ENCODE results near the gene BIRC5.
A peak's percentile ranks its signal among the peaks of the same experiment; 100 is the strongest.

The BIRC5 gene

DNA sequence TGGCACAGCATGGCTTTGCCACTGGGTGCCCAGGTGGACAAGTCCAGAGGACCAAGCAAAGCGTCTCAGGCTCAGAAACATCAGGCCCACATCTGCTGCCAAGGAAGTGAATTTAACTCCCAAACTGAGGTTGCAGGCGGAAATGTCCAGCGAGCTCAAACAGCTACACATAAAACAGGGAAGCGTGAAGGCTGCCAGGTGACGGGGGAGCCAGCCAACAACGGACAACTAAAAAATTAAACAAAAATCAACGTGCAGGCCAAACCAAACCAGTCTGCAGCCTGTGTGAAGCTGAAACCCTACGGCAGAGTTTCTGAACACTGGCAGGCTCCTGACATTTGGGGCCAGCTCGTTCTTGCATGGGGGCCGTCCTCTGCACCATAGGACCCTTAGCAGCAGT lies 29.7 kb upstream of the BIRC5 start:
- DNase-seq: no peak

DNA sequence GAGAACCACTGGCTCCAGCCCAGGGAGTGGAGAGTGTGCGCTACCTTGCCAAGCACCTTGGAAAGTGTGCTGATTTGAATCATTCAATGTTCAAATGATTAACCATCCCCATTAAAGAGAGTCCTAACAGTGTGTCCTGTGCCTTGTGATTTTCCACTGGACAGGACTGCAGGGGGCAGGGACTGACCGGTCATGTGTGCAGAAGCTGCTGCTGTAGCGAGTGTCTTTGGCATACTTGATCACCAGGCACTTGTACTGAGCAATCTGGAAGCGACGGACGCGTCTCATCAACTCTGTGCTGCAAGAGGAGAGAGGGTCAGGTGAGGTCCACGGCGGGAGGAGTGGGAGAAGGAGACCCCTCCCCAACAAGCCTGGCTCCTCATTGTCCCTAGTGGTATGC lies 29.2 kb upstream of the BIRC5 start:
- DNase-seq: no peak

DNA sequence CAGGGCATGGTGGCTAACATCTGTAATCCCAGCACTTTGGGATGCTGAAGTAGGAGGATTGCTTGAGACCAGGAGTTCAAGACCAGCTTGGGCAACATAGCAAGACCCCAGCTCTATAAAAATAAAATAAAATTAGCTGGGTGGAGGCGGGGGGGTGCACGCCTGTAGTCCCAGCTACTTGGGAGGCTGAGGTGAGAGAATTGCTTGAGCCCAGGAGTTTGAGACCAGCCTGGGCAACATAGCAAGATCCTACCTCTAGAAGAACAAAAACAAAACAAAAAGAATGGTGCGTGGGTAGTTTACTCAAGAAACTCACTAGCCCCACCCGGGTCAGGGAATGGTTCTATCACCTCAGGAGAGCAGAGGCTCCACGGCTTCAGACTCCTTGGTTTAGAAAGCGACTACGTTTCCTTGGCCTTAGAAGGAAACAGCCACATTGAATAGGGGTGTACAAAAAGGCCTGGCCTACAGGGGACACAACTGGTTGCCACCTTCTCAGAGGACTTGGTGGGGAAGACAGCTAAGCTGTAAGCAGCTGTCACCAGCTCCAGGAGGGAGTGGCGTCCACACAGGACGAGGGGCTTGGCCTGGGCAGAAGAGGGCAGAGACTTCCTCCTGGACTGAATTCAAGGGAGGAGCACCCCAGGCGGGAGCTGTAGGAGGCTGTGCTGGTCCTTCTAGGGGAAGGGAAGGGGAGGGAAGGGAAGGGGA lies 27.9 kb upstream of the BIRC5 start:
- DNase-seq: peak; percentile 69

DNA sequence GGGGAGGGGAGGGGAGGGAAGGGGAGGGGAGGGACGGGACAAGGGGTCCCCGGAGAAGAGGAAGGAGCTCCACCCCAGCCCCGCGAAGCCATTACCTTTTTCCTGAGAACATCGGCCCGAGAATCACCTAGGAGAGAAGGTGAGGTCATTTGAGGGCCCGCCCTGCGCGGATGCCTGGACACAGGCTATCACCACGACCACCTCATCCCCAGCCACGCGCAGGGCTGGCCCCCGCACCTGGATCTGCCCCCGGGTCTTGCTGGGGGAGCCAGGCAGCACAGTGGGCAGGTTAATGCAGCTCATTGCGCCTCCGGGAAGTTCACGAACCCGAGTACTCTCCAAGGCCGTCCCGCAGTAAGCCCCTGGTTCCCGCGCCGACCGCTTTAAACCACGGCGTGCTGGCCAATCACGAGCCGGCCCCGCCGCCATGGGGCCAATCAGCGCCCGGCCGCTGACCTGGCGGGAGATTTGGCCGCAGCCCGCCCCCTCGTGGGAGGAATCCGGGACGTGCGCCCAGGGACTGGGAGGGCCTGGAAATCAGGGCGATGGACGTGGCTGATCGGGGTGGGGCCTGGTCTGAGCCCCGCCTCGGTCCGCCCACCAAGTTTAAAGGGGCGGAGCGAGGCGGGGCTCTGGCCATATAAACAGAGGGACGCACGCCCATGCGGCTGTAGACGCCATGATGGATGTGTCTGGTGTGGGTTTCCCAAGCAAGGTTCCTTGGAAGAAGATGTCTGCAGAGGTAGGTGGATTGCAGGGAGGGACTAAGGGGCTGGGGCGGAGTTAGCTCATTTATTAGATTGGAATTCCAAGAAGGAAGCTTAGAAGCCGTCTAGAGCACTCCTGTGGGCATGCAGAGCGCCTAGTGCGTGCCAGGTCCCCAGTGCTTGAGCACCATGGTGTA lies 27.1 kb upstream of the BIRC5 start, which contains the start of the genes AFMID and TK1:
TSS of gene AFMID (plus strand) at position 671 of the 904 bp plus-strand sequence. CDS start at position 680, 9 bp downstream.
TSS of gene TK1 (minus strand) at position 361 of the 904 bp plus-strand sequence. CDS start at position 303, 58 bp downstream.
- peak; percentile 99 for DNase-seq

DNA sequence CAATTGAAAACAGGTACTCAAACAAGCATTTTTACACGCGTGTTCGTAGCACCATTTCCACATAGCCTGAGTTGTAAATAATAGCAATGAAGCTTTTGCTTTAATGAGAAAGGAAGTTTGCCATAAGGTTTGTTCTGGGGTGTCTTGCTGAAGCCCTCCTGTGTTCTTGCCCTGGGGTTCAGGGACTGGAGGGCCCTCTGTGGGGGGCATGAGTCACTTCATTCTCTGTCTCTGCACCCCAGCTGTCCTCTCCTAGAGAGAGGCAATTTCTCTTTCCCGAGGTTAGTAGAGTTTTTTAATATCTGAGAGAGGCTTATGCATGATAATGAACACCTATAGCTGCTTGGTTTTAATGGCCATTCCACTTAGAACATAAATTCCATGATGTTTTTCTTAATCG lies 17.3 kb upstream of the BIRC5 start:
- DNase-seq: no peak

DNA sequence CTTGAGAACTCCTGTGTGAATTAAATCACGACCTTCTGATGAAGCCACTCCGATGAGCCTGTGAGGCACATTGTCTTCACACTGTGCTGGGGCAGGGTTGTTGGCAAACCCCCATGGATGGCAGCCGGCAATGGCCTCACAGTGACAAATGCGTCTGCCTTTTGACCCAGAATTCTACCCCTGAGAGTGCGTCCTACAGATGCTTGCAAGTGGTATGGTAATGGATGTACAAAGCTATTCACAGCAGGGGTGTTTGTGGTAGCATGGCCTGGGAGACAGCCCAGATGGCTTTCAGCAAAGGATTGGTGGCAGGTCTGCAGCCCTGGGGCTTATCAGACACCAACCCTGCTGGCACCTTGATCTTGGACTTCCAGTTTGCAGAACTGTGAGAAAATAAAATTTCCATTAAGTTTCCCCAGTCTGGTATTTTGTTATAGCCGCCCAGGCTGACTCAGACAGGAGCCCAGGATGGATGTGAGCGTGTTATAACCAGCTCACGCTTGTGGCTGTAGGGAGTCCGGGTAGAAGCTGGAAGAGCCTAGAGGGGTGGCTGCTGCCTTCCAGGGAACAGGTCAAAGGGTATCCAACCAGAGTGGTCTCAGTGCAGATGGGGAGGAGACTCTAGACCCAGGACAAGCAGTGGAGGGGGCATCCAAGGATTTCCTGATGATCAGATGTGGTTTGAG lies 16.8 kb upstream of the BIRC5 start:
- no peak for DNase-seq

DNA sequence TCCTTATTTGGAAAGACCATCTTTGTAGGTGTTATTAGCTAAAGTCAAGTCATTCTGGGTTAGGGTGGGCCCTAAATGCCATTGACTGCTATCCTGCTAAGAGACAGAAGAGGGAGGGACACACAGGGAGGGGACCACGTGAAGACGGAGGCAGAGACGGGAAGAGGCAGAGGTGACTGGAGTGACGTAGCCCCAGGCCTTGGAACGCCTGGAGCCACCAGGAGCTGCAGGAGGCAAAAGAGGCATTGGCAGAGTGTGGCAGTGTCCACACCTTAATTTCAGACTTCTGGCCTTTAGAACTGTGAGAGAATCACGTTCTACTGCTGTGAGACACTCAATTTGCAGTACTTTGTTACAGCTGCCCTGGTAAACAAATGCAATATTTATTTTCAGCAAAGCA lies 13.6 kb upstream of the BIRC5 start:
- no peak for DNase-seq

DNA sequence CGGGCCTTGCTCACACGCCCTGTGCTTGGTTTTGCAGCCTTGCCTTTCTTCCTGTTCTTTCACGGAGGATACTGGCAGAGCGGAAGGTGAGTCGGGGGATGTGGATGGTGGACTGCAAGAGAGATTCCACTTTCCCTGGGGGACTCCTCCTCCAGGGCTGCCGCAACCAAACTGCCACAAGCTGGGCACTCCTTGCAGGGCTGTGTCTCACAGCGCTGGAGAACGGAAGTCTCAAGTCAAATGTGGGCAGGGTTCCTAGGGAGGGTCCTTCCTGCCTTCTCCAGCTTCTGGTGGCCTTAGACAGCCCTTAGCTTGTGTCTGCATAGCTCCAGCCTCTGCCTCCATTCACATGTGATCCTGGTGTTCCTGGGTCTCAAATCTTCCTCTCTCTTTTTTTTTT lies 11.4 kb upstream of the BIRC5 start:
- DNase-seq: no peak

DNA sequence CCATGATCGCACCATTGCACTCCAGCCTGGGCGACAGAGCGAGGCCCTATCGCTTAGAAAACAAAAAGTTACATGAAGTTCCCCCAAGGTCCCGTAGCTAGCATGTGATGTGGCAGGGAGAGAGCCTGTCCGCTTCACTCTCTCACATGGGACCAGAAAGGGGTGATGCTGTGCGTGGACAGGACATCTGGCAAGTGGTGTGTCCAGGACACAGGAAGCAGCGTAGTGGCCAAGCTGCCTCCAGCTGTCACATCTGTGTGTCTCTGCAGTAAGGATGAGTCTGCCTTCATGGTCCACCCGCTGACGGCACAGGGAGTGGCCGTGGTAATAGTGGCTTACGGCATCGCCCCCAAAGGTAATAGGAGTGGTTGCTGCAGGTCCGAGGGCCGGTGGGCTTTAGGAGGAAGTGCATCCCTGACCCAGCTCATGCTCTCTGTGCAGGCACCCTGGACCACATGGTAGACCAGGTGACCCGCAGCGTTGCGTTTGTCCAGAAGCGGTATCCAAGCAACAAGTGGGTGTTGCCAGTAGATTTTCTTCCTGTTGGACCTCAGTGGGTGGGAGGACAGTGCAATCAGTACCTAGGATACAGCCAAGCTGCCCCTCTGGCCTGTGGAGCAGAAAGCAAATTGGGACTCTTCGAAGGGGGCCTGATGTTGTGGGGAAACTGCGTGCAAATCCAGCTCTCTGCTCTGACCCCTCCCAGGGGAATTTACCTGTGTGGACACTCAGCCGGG lies 9.5 kb upstream of the BIRC5 start:
- no peak for DNase-seq

DNA sequence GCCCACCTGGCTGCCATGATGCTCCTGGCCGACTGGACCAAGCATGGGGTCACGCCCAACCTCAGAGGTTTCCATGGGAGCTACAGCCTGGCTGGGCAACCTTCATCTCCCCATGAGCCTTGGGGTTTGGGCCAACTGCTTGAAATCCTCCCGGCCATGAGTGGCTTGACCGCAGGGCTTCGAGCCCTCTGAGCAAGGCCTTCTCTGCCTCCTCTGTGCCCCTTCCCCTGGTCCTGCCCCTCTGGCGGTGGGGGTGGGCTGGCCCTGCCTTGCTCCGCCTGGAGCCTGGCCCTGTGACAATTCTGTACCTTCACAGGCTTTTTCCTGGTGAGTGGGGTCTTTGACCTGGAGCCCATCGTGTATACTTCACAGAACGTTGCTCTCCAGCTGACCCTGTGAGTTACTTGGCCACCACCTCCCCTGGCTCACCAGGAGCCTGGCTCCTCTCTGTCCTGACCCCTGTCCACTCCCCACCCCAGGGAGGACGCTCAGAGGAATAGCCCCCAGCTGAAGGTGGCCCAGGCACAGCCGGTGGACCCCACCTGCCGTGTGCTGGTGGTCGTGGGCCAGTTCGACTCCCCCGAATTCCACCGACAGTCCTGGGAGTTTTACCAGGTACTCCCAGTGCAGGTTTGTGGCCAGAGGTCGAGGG lies 8.8 kb upstream of the BIRC5 start:
- DNase-seq: no peak

DNA sequence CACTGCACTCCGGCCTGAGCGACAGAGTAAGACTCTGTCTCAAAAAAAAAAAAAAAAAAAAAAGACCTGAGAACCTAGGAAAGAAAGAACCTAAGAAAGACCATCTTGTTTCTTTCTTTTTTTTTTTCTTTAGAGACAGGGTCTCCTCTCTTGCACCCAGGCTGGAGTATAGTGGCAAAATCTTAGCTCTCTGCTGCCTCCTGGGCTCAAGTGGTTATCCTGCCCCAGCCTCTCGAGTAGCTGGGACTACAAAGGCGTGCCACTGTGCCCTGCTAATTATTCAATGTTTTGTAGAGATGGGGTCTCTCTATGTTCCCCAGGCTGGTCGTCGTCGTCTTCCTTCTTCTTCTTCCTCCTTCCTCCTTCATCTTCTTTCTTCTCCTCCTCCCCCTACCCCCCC lies 7.8 kb upstream of the BIRC5 start:
- no peak for DNase-seq

DNA sequence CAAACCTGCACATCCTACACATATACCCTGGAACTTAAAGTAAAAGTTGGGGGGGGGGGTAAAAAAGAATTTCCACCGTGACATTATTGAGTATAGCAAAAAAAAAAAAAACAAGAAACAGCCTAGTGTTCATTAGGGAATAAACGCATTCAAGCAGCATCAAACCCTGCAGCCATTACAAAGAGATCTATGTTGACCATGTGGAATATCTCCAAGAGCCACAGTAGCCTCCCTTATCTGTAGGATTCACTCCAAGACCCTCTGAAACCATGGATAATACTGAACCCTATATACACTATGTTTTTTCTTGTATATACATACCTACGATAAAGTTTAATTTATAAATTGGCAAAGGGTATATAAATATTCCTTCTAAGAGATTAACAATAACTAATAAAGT lies 5.6 kb upstream of the BIRC5 start:
- DNase-seq: no peak

DNA sequence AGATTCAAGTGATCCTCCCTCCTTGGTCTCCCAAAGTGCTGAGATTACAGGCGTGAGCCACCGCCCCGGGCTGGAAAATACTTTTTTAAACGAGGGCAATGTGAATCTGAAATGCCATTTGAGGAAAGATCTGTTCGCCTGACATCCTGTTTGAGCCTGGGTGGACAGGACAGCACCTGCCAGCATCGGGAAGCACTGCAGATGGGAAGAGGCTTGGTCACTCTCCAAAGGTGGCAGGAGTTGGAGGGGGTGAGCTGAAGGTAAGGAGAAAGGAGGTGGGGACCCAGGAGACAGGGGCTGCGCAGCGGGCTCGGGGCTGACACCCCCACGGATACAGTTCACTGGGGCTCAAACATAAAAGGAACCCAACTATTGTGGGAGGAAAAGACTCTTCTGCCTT lies 3.9 kb upstream of the BIRC5 start:
- DNase-seq: no peak

DNA sequence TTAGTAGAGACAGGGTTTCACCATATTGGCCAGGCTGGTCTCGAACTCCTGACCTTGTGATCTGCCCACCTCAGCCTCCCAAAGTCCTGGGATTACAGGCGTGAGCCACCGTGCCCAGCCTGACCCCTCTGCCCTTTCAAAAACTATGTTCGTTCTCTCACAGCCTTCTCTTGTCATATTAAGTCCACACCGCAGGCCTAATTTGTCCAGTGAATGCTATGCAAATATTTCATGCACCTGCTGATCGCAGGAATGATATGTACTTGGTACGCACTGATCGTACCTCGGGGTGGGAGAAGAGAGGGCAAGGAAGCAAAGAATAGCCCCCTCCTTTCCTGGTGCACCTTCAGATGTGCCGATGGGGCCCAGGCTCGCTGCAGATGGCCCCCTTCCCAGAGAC lies 3.0 kb upstream of the BIRC5 start:
- DNase-seq: no peak

DNA sequence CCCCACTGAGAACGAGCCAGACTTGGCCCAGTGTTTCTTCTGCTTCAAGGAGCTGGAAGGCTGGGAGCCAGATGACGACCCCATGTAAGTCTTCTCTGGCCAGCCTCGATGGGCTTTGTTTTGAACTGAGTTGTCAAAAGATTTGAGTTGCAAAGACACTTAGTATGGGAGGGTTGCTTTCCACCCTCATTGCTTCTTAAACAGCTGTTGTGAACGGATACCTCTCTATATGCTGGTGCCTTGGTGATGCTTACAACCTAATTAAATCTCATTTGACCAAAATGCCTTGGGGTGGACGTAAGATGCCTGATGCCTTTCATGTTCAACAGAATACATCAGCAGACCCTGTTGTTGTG lies 631 bp downstream of the BIRC5 start:
- DNase-seq: no peak

DNA sequence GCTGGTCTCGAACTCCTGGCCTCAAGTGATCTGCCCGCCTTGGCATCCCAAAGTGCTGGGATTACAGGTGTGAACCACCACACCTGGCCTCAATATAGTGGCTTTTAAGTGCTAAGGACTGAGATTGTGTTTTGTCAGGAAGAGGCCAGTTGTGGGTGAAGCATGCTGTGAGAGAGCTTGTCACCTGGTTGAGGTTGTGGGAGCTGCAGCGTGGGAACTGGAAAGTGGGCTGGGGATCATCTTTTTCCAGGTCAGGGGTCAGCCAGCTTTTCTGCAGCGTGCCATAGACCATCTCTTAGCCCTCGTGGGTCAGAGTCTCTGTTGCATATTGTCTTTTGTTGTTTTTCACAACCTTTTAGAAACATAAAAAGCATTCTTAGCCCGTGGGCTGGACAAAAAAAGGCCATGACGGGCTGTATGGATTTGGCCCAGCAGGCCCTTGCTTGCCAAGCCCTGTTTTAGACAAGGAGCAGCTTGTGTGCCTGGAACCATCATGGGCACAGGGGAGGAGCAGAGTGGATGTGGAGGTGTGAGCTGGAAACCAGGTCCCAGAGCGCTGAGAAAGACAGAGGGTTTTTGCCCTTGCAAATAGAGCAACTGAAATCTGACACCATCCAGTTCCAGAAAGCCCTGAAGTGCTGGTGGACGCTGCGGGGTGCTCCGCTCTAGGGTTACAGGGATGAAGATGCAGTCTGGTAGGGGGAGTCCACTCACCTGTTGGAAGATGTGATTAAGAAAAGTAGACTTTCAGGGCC lies 5.5 kb downstream of the BIRC5 start:
- DNase-seq: no peak

DNA sequence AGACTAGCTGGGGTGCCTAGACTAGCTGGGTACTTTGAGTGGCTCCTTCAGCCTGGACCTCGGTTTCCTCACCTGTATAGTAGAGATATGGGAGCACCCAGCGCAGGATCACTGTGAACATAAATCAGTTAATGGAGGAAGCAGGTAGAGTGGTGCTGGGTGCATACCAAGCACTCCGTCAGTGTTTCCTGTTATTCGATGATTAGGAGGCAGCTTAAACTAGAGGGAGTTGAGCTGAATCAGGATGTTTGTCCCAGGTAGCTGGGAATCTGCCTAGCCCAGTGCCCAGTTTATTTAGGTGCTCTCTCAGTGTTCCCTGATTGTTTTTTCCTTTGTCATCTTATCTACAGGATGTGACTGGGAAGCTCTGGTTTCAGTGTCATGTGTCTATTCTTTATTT lies 9.0 kb downstream of the BIRC5 start:
- DNase-seq: no peak

DNA sequence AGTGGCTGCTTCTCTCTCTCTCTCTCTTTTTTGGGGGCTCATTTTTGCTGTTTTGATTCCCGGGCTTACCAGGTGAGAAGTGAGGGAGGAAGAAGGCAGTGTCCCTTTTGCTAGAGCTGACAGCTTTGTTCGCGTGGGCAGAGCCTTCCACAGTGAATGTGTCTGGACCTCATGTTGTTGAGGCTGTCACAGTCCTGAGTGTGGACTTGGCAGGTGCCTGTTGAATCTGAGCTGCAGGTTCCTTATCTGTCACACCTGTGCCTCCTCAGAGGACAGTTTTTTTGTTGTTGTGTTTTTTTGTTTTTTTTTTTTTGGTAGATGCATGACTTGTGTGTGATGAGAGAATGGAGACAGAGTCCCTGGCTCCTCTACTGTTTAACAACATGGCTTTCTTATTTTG lies 9.7 kb downstream of the BIRC5 start:
- no peak for DNase-seq

DNA sequence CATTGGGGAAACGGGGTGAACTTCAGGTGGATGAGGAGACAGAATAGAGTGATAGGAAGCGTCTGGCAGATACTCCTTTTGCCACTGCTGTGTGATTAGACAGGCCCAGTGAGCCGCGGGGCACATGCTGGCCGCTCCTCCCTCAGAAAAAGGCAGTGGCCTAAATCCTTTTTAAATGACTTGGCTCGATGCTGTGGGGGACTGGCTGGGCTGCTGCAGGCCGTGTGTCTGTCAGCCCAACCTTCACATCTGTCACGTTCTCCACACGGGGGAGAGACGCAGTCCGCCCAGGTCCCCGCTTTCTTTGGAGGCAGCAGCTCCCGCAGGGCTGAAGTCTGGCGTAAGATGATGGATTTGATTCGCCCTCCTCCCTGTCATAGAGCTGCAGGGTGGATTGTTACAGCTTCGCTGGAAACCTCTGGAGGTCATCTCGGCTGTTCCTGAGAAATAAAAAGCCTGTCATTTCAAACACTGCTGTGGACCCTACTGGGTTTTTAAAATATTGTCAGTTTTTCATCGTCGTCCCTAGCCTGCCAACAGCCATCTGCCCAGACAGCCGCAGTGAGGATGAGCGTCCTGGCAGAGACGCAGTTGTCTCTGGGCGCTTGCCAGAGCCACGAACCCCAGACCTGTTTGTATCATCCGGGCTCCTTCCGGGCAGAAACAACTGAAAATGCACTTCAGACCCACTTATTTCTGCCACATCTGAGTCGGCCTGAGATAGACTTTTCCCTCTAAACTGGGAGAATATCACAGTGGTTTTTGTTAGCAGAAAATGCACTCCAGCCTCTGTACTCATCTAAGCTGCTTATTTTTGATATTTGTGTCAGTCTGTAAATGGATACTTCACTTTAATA lies 10.4 kb downstream of the BIRC5 start:
- DNase-seq: no peak

DNA sequence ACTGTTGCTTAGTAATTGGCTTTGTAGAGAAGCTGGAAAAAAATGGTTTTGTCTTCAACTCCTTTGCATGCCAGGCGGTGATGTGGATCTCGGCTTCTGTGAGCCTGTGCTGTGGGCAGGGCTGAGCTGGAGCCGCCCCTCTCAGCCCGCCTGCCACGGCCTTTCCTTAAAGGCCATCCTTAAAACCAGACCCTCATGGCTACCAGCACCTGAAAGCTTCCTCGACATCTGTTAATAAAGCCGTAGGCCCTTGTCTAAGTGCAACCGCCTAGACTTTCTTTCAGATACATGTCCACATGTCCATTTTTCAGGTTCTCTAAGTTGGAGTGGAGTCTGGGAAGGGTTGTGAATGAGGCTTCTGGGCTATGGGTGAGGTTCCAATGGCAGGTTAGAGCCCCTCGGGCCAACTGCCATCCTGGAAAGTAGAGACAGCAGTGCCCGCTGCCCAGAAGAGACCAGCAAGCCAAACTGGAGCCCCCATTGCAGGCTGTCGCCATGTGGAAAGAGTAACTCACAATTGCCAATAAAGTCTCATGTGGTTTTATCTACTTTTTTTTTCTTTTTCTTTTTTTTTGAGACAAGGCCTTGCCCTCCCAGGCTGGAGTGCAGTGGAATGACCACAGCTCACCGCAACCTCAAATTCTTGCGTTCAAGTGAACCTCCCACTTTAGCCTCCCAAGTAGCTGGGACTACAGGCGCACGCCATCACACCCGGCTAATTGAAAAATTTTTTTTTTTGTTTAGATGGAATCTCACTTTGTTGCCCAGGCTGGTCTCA lies 11.2 kb downstream of the BIRC5 start:
- DNase-seq: no peak

Measured in left hindlimb (tissue), 1 donor.